IMR-90 (cell line): ENCODE measurements around the gene CYP27C1. TPM values are rescaled to one million over a fixed set of nuclear protein-coding genes. Genes with fewer than 3 reads are reported as not detected.
A peak's percentile ranks its signal among the peaks of the same experiment; 100 is the strongest.

ENCODE experiments used
- ATAC-seq: fragments of 200-7000 bp; cut with Tn5 transposase; 2 replicates; pipeline ENCODE4 v1.9.1; 2020; ENCODE audit warnings: low read depth, mild to moderate bottlenecking, moderate library complexity
- BruUV-seq: library from RNA; stranded (reverse); fragments of 400-500 nt; replicated peaks from 2 replicates; lab custom pipeline; 2021; lab: Mats Ljungman, UMichigan
- CTCF ChIA-PET: fragments of 300-600 bp; formaldehyde crosslinking; extraction: SDS; loops from one replicate; lab custom pipeline; 2021; ENCODE audit warnings: antibody characterized with exemption; lab: Yijun Ruan, JAX
- POLR2A ChIA-PET: fragments of 300-600 bp; sonication (Branson Sonifier 250); formaldehyde crosslinking; loops from one replicate; lab custom pipeline; 2022; ENCODE audit warnings: antibody characterized with exemption; ENCODE audit not compliant: unreplicated experiment; lab: Charles Lee
- DNase-seq: peaks from one replicate; pipeline ENCODE4 v3.0.0; 2013
- H2AFZ ChIP-seq: replicated peaks from 2 replicates; pipeline ENCODE3; 2013; ENCODE audit warnings: low read length, mild to moderate bottlenecking; ENCODE audit not compliant: poor library complexity
- H2AK5ac ChIP-seq: 2 replicates; pipeline ENCODE4 v1.6.1; 2013; ENCODE audit warnings: low read depth, low read length, inconsistent platforms
- H2AK9ac ChIP-seq: replicated peaks from 2 replicates; pipeline ENCODE3; 2013; ENCODE audit warnings: mild to moderate bottlenecking, low read depth, low read length, moderate library complexity; ENCODE audit not compliant: poor library complexity
- H2BK120ac ChIP-seq: 2 replicates; pipeline ENCODE4 v1.6.1; 2013; ENCODE audit warnings: low read depth, low read length, inconsistent platforms
- H2BK15ac ChIP-seq: 3 replicates; pipeline ENCODE4 v1.6.1; 2013; ENCODE audit warnings: low read depth, low read length, inconsistent platforms
- H2BK20ac ChIP-seq: 2 replicates; pipeline ENCODE4 v1.6.1; 2013; ENCODE audit warnings: low read depth, mild to moderate bottlenecking, inconsistent platforms, low read length, moderate library complexity
- H2BK5ac ChIP-seq: 2 replicates; pipeline ENCODE4 v1.6.1; 2013; ENCODE audit warnings: mild to moderate bottlenecking, low read depth, low read length, inconsistent platforms; ENCODE audit not compliant: poor library complexity, severe bottlenecking
- H3K14ac ChIP-seq: replicated peaks from 2 replicates; pipeline ENCODE4 v1.6.1; 2013; ENCODE audit warnings: low read depth, low read length, inconsistent platforms
- H3K18ac ChIP-seq: 2 replicates; pipeline ENCODE4 v1.6.1; 2013; ENCODE audit warnings: low read depth, low read length, control low read depth
- H3K23ac ChIP-seq: 2 replicates; pipeline ENCODE4 v1.6.1; 2013; ENCODE audit warnings: low read depth, low read length, inconsistent platforms
- H3K27ac ChIP-seq: 2 replicates; pipeline ENCODE4 v1.5.1; 2013; ENCODE audit warnings: mild to moderate bottlenecking, control low read depth, low read length; ENCODE audit not compliant: insufficient read depth
- H3K27me3 ChIP-seq: 2 replicates; pipeline ENCODE4 v1.6.1; 2013; ENCODE audit warnings: low read length; ENCODE audit not compliant: control insufficient read depth, insufficient read depth
- H3K36me3 ChIP-seq: 2 replicates; pipeline ENCODE4 v1.6.1; 2013; ENCODE audit warnings: low read length, mixed read lengths; ENCODE audit not compliant: control insufficient read depth, insufficient read depth
- H3K4ac ChIP-seq: 2 replicates; pipeline ENCODE4 v1.6.1; 2013; ENCODE audit warnings: low read depth, low read length, inconsistent platforms
- H3K4me1 ChIP-seq: 2 replicates; pipeline ENCODE4 v1.6.1; 2013; ENCODE audit warnings: low read length, mixed read lengths; ENCODE audit not compliant: control insufficient read depth, insufficient read depth
- H3K4me2 ChIP-seq: 2 replicates; pipeline ENCODE4 v1.6.1; 2013; ENCODE audit warnings: low read depth, mild to moderate bottlenecking, control low read depth, low read length, moderate library complexity
- H3K4me3 ChIP-seq: 2 replicates; pipeline ENCODE4 v1.5.1; 2013; ENCODE audit warnings: low read depth, mild to moderate bottlenecking, control low read depth, low read length, moderate library complexity; ENCODE audit not compliant: insufficient read depth
- H3K56ac ChIP-seq: 2 replicates; pipeline ENCODE4 v1.6.1; 2013; ENCODE audit warnings: low read length, inconsistent platforms; ENCODE audit not compliant: insufficient read depth; ENCODE audit errors: extremely low read depth
- H3K79me1 ChIP-seq, 2 experiments: 2 replicates each; pipeline ENCODE4 v1.6.1; 2013; ENCODE audit warnings: low read length in 2 of 2, inconsistent platforms in 1 of 2, low read depth in 1 of 2
- H3K9ac ChIP-seq: 2 replicates; pipeline ENCODE4 v1.6.1; 2013; ENCODE audit warnings: low read depth, low read length, control low read depth
- H3K9me1 ChIP-seq: 2 replicates; pipeline ENCODE4 v1.6.1; 2013; ENCODE audit warnings: low read length, inconsistent platforms; ENCODE audit not compliant: insufficient read depth
- H3K9me3 ChIP-seq: 2 replicates; pipeline ENCODE4 v1.6.1; 2013; ENCODE audit warnings: low read length; ENCODE audit not compliant: control insufficient read depth, insufficient read depth
- H4K20me1 ChIP-seq: 2 replicates; pipeline ENCODE4 v1.6.1; 2013; ENCODE audit warnings: low read length, inconsistent platforms; ENCODE audit not compliant: insufficient read depth
- H4K5ac ChIP-seq: 2 replicates; pipeline ENCODE4 v1.6.1; 2013; ENCODE audit warnings: mild to moderate bottlenecking, low read depth, low read length, control low read depth
- H4K8ac ChIP-seq, 2 experiments: 2 replicates each; pipeline ENCODE4 v1.6.1; 2013; ENCODE audit warnings: low read depth in 2 of 2, low read length in 2 of 2, control low read depth in 1 of 2, inconsistent platforms in 1 of 2
- H4K91ac ChIP-seq: 2 replicates; pipeline ENCODE4 v1.6.1; 2013; ENCODE audit warnings: low read depth, low read length, inconsistent platforms; ENCODE audit not compliant: insufficient read depth
- BHLHE40 ChIP-seq: fragments of 150-350 bp; IDR thresholded peaks from 2 replicates; pipeline ENCODE4 v1.6.1; 2016; ENCODE audit warnings: mild to moderate bottlenecking, low read depth, low read length
- CEBPB ChIP-seq: IDR thresholded peaks from 2 replicates; pipeline ENCODE4 v1.6.1; 2012; ENCODE audit warnings: low read depth, low read length, improper control_type of control experiment
- CHD1 ChIP-seq: IDR thresholded peaks from 2 replicates; pipeline ENCODE4 v1.6.1; 2012; ENCODE audit warnings: low read depth, low read length, improper control_type of control experiment
- CTCF ChIP-seq: conservative IDR thresholded peaks from 2 replicates; pipeline ENCODE4 v1.5.1; 2012; ENCODE audit warnings: mild to moderate bottlenecking, low read depth, low read length, improper control_type of control experiment
- FOS ChIP-seq: fragments of 150-350 bp; IDR thresholded peaks from 2 replicates; pipeline ENCODE4 v1.6.1; 2016; ENCODE audit warnings: low read depth, low read length
- MAFK ChIP-seq: IDR thresholded peaks from 2 replicates; pipeline ENCODE4 v1.6.1; 2012; ENCODE audit warnings: low read depth, low read length, improper control_type of control experiment
- MAZ ChIP-seq: IDR thresholded peaks from 2 replicates; pipeline ENCODE4 v1.6.1; 2012; ENCODE audit warnings: low read depth, mild to moderate bottlenecking, low read length, improper control_type of control experiment, moderate library complexity, borderline replicate concordance
- MXI1 ChIP-seq: IDR thresholded peaks from 2 replicates; pipeline ENCODE4 v1.6.1; 2012; ENCODE audit warnings: low read depth, mild to moderate bottlenecking, low read length, moderate library complexity, borderline replicate concordance
- NFE2L2 ChIP-seq: fragments of 150-350 bp; IDR thresholded peaks from 2 replicates; pipeline ENCODE4 v1.6.1; 2016; ENCODE audit warnings: low read depth, mild to moderate bottlenecking, low read length
- POLR2A ChIP-seq: IDR thresholded peaks from 2 replicates; pipeline ENCODE4 v1.6.1; 2012; ENCODE audit warnings: mild to moderate bottlenecking, low read depth, low read length
- RAD21 ChIP-seq: IDR thresholded peaks from 2 replicates; pipeline ENCODE4 v1.6.1; 2012; ENCODE audit warnings: low read length, improper control_type of control experiment
- RCOR1 ChIP-seq: IDR thresholded peaks from 2 replicates; pipeline ENCODE4 v1.6.1; 2012; ENCODE audit warnings: mild to moderate bottlenecking, low read length, improper control_type of control experiment; ENCODE audit not compliant: insufficient replicate concordance
- RFX5 ChIP-seq: IDR thresholded peaks from 2 replicates; pipeline ENCODE4 v1.8.0; 2012; ENCODE audit warnings: low read depth, mild to moderate bottlenecking, low read length, moderate library complexity
- SMC3 ChIP-seq: fragments of 150-350 bp; IDR thresholded peaks from 2 replicates; pipeline ENCODE4 v1.6.1; 2016; ENCODE audit warnings: low read depth, mild to moderate bottlenecking, antibody characterized with exemption, low read length, moderate library complexity
- USF2 ChIP-seq: fragments of 150-350 bp; IDR thresholded peaks from 2 replicates; pipeline ENCODE4 v1.6.1; 2017; ENCODE audit warnings: mild to moderate bottlenecking, antibody characterized with exemption, low read length, low read depth
- WGBS, 2 experiments: methylation state at CpG; one replicate each; pipeline versions ENCODE4 v1.1.5 to v1.1.7; 2013; ENCODE audit warnings: missing lambda C conversion rate in 2 of 2; ENCODE audit not compliant: insufficient read length in 1 of 2; ENCODE audit errors: extremely low coverage in 2 of 2; 5-methylcytosine and 5-hydroxymethylcytosine counted together
- dilution Hi-C: fragments of 300-500 bp; cut with HindIII; formaldehyde crosslinking; loops from one replicate; pipeline ENCODE4 v1.14.3; 2018; ENCODE audit warnings: low sequenced_read_pairs; ENCODE audit not compliant: unreplicated experiment
- in situ Hi-C: fragments of 300-500 bp; cut with MboI; formaldehyde crosslinking; loops from 3 replicates; pipeline ENCODE4 v1.14.3; 2019; ENCODE audit warnings: low sequenced_read_pairs, inconsistent platforms, mixed read lengths
- intact Hi-C: fragments of 100-400 bp; cut with micrococcal nuclease; formaldehyde crosslinking; loops from 2 replicates; pipeline ENCODE4 v1.10.0; 2022
- polyA plus RNA-seq, 3 experiments: library from polyadenylated mRNA; depleted of rRNA; stranded (reverse); fragments of >200 nt; gene quantifications; 2 replicates each; pipeline ENCODE4 v1.2.3, GENCODE V29; 2012; ENCODE audit warnings: low replicate concordance in 1 of 3
- total RNA-seq: library from RNA; depleted of rRNA; stranded (reverse); fragments of >200 nt; gene quantifications from 2 replicates; pipeline ENCODE4 v1.2.3, GENCODE V29; 2012
- TF ChIP-seq, protein P1 (sequence below): fragments of 150-350 bp; IDR thresholded peaks from 2 replicates; pipeline ENCODE4 v1.6.1; 2016; ENCODE audit warnings: low read depth, mild to moderate bottlenecking, low read length, moderate library complexity, borderline replicate concordance

The CYP27C1 gene
- total and polyA plus RNA-seq, 2 of the 4 experiments (the other 2 are of a cell fraction), result not detected

GRCh38 chr2:127155028-127155581 lies 65.0 kb downstream of the CYP27C1 start:
- DNase-seq (peak; percentile 50), ATAC-seq (no peak)
- Histone ChIP-seq H3K4ac (peak overlapping the region; percentile 76; the same call in 1 of the 2 replicates), H3K4me2 (no peak overlapping the region; the same call in 1 of the 2 replicates), H2BK120ac (peak overlapping the region; percentile 84), H3K18ac (peak overlapping the region; percentile 88), H4K8ac (peak overlapping the region; percentile 29 to 40; a peak in 2 of 4 replicates), H2AK9ac (no peak overlapping the region), H3K27ac (peak overlapping the region; percentile 63; the same call in 1 of the 2 replicates), H3K14ac (peak overlapping the region; percentile 86), H3K9ac (no peak overlapping the region), H2BK15ac (peak overlapping the region; percentile 44; the same call in 1 of the 3 replicates), H3K9me3 (peaks cover 9% of the 10 kb centered on the region), H3K79me1 (no peaks in the 10 kb centered on the region), H3K4me1 (peaks cover 19% of the 10 kb centered on the region), H3K27me3 (no peaks in the 10 kb centered on the region; the same call in 1 of the 2 replicates), H3K9me1 (no peaks in the 10 kb centered on the region), H4K20me1 (no peaks in the 10 kb centered on the region), H2AFZ (no peak overlapping the region), H4K5ac (peak overlapping the region; percentile 86), H3K56ac (no peak overlapping the region), H2AK5ac (peak overlapping the region; percentile 61), H2BK5ac (no peak overlapping the region), H2BK20ac (peak overlapping the region; percentile 62; the same call in 1 of the 2 replicates), H3K4me3 (no peak overlapping the region), H3K36me3 (no peaks in the 10 kb centered on the region), H3K23ac (no peak overlapping the region), H4K91ac (peak overlapping the region; percentile 41)
- WGBS, 2 experiments, result no CpG with 5 or more reads among the region's 7 CpGs
- BruUV-seq, result no TSS peak
- in situ Hi-C loops (no loop called here), intact Hi-C loops (no loop called here), dilution Hi-C loops (no loop called here)
- ChIA-PET CTCF (interaction anchor here (0.6 to 1.7 kb wide), 5 partner anchors 8 to 82 kb away, joined by 3 to 7 read pairs (median 6); no protein-coding TSS in a partner anchor), POLR2A (no interaction called here)
- no peak for TF ChIP-seq CHD1
- no peak for TF ChIP-seq SMC3
- TF ChIP-seq, protein P1, sequence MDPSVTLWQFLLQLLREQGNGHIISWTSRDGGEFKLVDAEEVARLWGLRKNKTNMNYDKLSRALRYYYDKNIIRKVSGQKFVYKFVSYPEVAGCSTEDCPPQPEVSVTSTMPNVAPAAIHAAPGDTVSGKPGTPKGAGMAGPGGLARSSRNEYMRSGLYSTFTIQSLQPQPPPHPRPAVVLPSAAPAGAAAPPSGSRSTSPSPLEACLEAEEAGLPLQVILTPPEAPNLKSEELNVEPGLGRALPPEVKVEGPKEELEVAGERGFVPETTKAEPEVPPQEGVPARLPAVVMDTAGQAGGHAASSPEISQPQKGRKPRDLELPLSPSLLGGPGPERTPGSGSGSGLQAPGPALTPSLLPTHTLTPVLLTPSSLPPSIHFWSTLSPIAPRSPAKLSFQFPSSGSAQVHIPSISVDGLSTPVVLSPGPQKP, result no peak
- TF ChIP-seq CTCF, result no peak
- TF ChIP-seq MXI1, result no peak
- TF ChIP-seq MAFK, result no peak
- TF ChIP-seq USF2, result no peak
- no peak for TF ChIP-seq BHLHE40
- TF ChIP-seq POLR2A, result no peak
- no peak for TF ChIP-seq RFX5
- no peak for TF ChIP-seq FOS
- TF ChIP-seq NFE2L2, result no peak
- TF ChIP-seq RCOR1, result no peak
- TF ChIP-seq RAD21, result no peak
- TF ChIP-seq CEBPB, result no peak
- TF ChIP-seq MAZ, result no peak
